ENCODE data around the gene FGF21.
A peak's percentile ranks its signal among the peaks of the same experiment; 100 is the strongest.

FGF21 gene

GRCh38 chr19:48794291-48794690 is 39.0 kb downstream of the FGF21 start:
- DNase-seq, result no peak

GRCh38 chr19:48795055-48795684 is 39.8 kb downstream of the FGF21 start:
- DNase-seq, result peak; percentile 96

- DNase-seq, result no peak
These were observed 40.4 kb downstream of the FGF21 start for GRCh38 chr19:48795685-48796070.

- DNase-seq, result no peak
These were observed 41.2 kb downstream of the FGF21 start for GRCh38 chr19:48796298-48797083.

GRCh38 chr19:48797103-48797502 is 41.8 kb downstream of the FGF21 start:
- DNase-seq, result no peak

- no peak for DNase-seq
These were observed 43.6 kb downstream of the FGF21 start for GRCh38 chr19:48798937-48799336.

GRCh38 chr19:48799358-48800300 is 44.3 kb downstream of the FGF21 start:
- DNase-seq, result no peak

GRCh38 chr19:48802623-48803022 is 47.3 kb downstream of the FGF21 start:
- no peak for DNase-seq

GRCh38 chr19:48804496-48804895 is 49.2 kb downstream of the FGF21 start:
- no peak for DNase-seq

GRCh38 chr19:48805452-48805851 is 50.1 kb downstream of the FGF21 start:
- no peak for DNase-seq

GRCh38 chr19:48806518-48806817 is 51.1 kb downstream of the FGF21 start:
- DNase-seq, result peak; percentile 76

- DNase-seq, result no peak
These were observed 51.7 kb downstream of the FGF21 start for GRCh38 chr19:48806818-48807589.

GRCh38 chr19:48807590-48808308 is 52.4 kb downstream of the FGF21 start:
- no peak for DNase-seq
